HG03571 (cell line): ENCODE data around the gene BTBD2.
"Not testable (repeated sequence)": the region's sequence is repeated elsewhere in the genome, so short reads cannot be mapped to it uniquely, and the experiment has no call there.

ENCODE experiments used
- ATAC-seq: cut with Tn5 transposase; IDR thresholded peaks from one replicate; pipeline ENCODE4 v1.9.1; 2021; ENCODE audit not compliant: unreplicated experiment

Gene BTBD2

GRCh38 chr19:2016041-2016807 lies 710 bp upstream of the BTBD2 start:
- ATAC-seq: no peak

- no peak for ATAC-seq
Observed at GRCh38 chr19:2014731-2015607, 545 bp downstream of the BTBD2 start.

- no peak for ATAC-seq
Observed at GRCh38 chr19:2014131-2014571, 1.4 kb downstream of the BTBD2 start.

GRCh38 chr19:2013683-2013961 lies 1.9 kb downstream of the BTBD2 start:
- ATAC-seq: no peak

- ATAC-seq: no peak
Observed at GRCh38 chr19:2012941-2013682, 2.4 kb downstream of the BTBD2 start.

- no peak for ATAC-seq
Observed at GRCh38 chr19:2011169-2011568, 4.3 kb downstream of the BTBD2 start.

GRCh38 chr19:2010135-2010668 lies 5.3 kb downstream of the BTBD2 start:
- ATAC-seq: no peak

- no peak for ATAC-seq
Observed at GRCh38 chr19:2003874-2004273, 11.6 kb downstream of the BTBD2 start.

GRCh38 chr19:1999856-2000515 lies 15.5 kb downstream of the BTBD2 start:
- ATAC-seq: no peak

GRCh38 chr19:1998712-1999708 lies 16.5 kb downstream of the BTBD2 start:
- ATAC-seq: no peak

GRCh38 chr19:1997353-1998233 lies 17.9 kb downstream of the BTBD2 start:
- no peak for ATAC-seq

GRCh38 chr19:1992759-1993260 lies 22.7 kb downstream of the BTBD2 start:
- no peak for ATAC-seq

GRCh38 chr19:1991018-1991913 lies 24.2 kb downstream of the BTBD2 start:
- no peak for ATAC-seq

- ATAC-seq: no peak
Observed at GRCh38 chr19:1990230-1991017, 25.1 kb downstream of the BTBD2 start.

- ATAC-seq: no peak
Observed at GRCh38 chr19:1989513-1990229, 25.8 kb downstream of the BTBD2 start.

- not testable (repeated sequence) for ATAC-seq
Observed at GRCh38 chr19:1988464-1988863, 27.1 kb downstream of the BTBD2 start.
